HG03520 (cell line): Measurements from ENCODE around the gene NUP188.
"Not testable (repeated sequence)": the region's sequence is repeated elsewhere in the genome, so short reads cannot be mapped to it uniquely, and the experiment has no call there.

Experiments used
- ATAC-seq: cut with Tn5 transposase; IDR thresholded peaks from one replicate; pipeline ENCODE4 v1.9.1; 2021; ENCODE audit warnings: mild to moderate bottlenecking, moderate library complexity; ENCODE audit not compliant: unreplicated experiment

Gene NUP188

GRCh38 chr9:128940946-128941755 lies 6.3 kb upstream of the NUP188 start:
- no peak for ATAC-seq

GRCh38 chr9:128943832-128944620 lies 3.5 kb upstream of the NUP188 start:
- no peak for ATAC-seq

GRCh38 chr9:128944966-128945365 lies 2.5 kb upstream of the NUP188 start:
- ATAC-seq = not testable (repeated sequence)

GRCh38 chr9:128945798-128946501 lies 1.5 kb upstream of the NUP188 start:
- no peak for ATAC-seq

GRCh38 chr9:128946571-128947276 lies 775 bp upstream of the NUP188 start:
- ATAC-seq = peak; percentile 23

- no peak for ATAC-seq
Observed at GRCh38 chr9:128947277-128947526, 297 bp upstream of the NUP188 start.

- not testable (repeated sequence) for ATAC-seq
Observed at GRCh38 chr9:128961403-128961802, 13.9 kb downstream of the NUP188 start.

GRCh38 chr9:128969491-128969890 lies 22.0 kb downstream of the NUP188 start:
- no peak for ATAC-seq

- ATAC-seq = no peak
Observed at GRCh38 chr9:128972956-128973355, 25.5 kb downstream of the NUP188 start.

- ATAC-seq = no peak
Observed at GRCh38 chr9:128979111-128979510, 31.6 kb downstream of the NUP188 start.

GRCh38 chr9:128983536-128983935 lies 36.0 kb downstream of the NUP188 start:
- ATAC-seq = no peak

- ATAC-seq = no peak
Observed at GRCh38 chr9:128986671-128987070, 39.2 kb downstream of the NUP188 start.

- ATAC-seq = no peak
Observed at GRCh38 chr9:128987805-128988204, 40.3 kb downstream of the NUP188 start.

- no peak for ATAC-seq
Observed at GRCh38 chr9:128992995-128993394, 45.5 kb downstream of the NUP188 start.

GRCh38 chr9:128995791-128996190 lies 48.3 kb downstream of the NUP188 start:
- no peak for ATAC-seq

- ATAC-seq = no peak
Observed at GRCh38 chr9:128998462-128998861, 51.0 kb downstream of the NUP188 start.

GRCh38 chr9:128999581-129000206 lies 52.2 kb downstream of the NUP188 start:
- no peak for ATAC-seq

GRCh38 chr9:129001504-129002325 lies 54.2 kb downstream of the NUP188 start:
- no peak for ATAC-seq

GRCh38 chr9:129002992-129003391 lies 55.5 kb downstream of the NUP188 start:
- no peak for ATAC-seq

GRCh38 chr9:129004173-129004572 lies 56.7 kb downstream of the NUP188 start:
- ATAC-seq = not testable (repeated sequence)
